ENCODE data around the gene TXNDC15.
"Not testable (repeated sequence)": the region's sequence is repeated elsewhere in the genome, so short reads cannot be mapped to it uniquely, and the experiment has no call there.

- TF ChIP-seq CTCF (IDR thresholded peaks at IDR 0.05 in 4 of 5, conservative IDR thresholded peaks at IDR 0.05 in 1 of 5); POLR2A (IDR thresholded peaks at IDR 0.05): not testable (repeated sequence)
These were observed 17.7 kb upstream of the TXNDC15 start for GRCh38 chr5:134856465-134856864.
